CD4-positive, alpha-beta T cell treated with Interleukin-15 for 4 hours (primary cell): ENCODE measurements around the gene GINS1.

ENCODE experiments used
- DNase-seq: peaks from one replicate; pipeline ENCODE4 v3.0.0-alpha.2; 2020; ENCODE audit warnings: low spot score

The GINS1 gene

GRCh38 chr20:25494506-25495188 is 87.2 kb downstream of the GINS1 start:
- DNase-seq: no peak

- DNase-seq: no peak
These were observed 87.8 kb downstream of the GINS1 start for GRCh38 chr20:25495189-25495824.

- no peak for DNase-seq
These were observed 88.9 kb downstream of the GINS1 start for GRCh38 chr20:25496165-25496967.

GRCh38 chr20:25496968-25497401 is 89.5 kb downstream of the GINS1 start:
- no peak for DNase-seq

GRCh38 chr20:25497586-25498279 is 90.3 kb downstream of the GINS1 start:
- DNase-seq: no peak
